ENCODE results near the gene ASS1. TPM values are rescaled to one million over a fixed set of nuclear protein-coding genes. Genes with fewer than 3 reads are reported as not detected.

The ASS1 gene
- total RNA-seq, 1 experiment from 2014 or later: 83.0 TPM

DNA sequence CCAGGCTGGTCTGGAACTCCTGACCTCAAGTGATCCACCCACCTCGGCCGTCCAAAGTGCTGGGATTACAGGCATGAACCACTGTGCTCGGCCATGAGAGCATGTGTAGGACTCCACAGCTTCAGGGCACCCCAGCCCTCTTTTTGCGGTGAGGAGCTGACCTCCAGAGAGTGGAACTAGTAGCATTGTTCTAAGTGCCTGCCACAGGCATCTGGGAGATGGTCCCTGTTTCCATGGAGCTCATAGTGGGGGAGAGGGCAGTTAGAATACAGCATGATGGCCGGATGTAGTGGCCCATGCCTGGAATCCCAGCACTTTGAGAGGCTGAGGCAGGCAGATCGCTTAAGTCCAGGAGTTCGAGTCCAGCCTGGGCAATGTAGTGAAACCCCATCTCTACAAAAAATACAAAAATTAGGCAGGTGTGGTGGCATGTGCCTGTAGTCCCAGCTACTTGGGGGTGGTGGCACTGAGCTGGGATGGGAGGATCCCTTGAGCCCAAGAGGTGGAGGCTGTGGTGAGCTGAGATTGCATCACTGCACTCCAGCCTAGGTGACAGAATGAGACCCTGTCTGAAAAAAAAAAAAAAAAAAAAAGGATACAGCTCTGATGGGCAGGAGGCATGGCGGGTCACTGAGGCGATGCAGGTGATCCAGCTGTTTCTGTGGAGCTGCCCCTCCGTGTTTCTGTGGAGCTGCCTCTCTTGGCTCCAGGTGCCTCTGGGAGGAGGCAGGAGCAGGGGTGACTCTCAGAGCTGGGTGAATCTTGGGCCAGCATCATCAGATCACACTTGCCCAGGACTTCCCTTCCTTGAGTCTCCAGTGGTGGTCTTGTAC lies 4.2 kb downstream of the ASS1 start:
- no peak overlapping the region for H2AFZ ChIP-seq (ENCODE audit: low read length)
- no peaks in the 10 kb centered on the region for H3F3A ChIP-seq (ENCODE audit: low read length, unreplicated experiment)
- H3K9me3 ChIP-seq (ENCODE audit: low read length): no peaks in the 10 kb centered on the region
- no peaks in the 10 kb centered on the region for H3K36me3 ChIP-seq (ENCODE audit: low read depth, low read length)
- H3K27me3 ChIP-seq (ENCODE audit: low read length): no peaks in the 10 kb centered on the region
- H3K27ac ChIP-seq (ENCODE audit: low read length): no peak overlapping the region
- no peaks in the 10 kb centered on the region for H3K9me2 ChIP-seq (replicated peaks; ENCODE audit: low read length)
- ChIA-PET CTCF (no interaction called here), POLR2A (ENCODE audit: unreplicated experiment) (no interaction called here)
- H3K9ac ChIP-seq (ENCODE audit: low read length): no peak overlapping the region
- H3K4me2 ChIP-seq (ENCODE audit: low read length): no peak overlapping the region
- no TSS peak for BruUV-seq (replicated peaks)
- intact Hi-C loops (cut with micrococcal nuclease): no loop called here
- H3K4me1 ChIP-seq (ENCODE audit: insufficient read depth, low read length): peaks cover 29% of the 10 kb centered on the region
- TF ChIP-seq EZH2phosphoT487 (IDR thresholded peaks at IDR 0.05; ENCODE audit: borderline replicate concordance, low read length) (no peak), EZH2 (IDR thresholded peaks at IDR 0.05; ENCODE audit: low read length, unreplicated experiment) (no peak)
- TF ChIP-seq, protein P1, sequence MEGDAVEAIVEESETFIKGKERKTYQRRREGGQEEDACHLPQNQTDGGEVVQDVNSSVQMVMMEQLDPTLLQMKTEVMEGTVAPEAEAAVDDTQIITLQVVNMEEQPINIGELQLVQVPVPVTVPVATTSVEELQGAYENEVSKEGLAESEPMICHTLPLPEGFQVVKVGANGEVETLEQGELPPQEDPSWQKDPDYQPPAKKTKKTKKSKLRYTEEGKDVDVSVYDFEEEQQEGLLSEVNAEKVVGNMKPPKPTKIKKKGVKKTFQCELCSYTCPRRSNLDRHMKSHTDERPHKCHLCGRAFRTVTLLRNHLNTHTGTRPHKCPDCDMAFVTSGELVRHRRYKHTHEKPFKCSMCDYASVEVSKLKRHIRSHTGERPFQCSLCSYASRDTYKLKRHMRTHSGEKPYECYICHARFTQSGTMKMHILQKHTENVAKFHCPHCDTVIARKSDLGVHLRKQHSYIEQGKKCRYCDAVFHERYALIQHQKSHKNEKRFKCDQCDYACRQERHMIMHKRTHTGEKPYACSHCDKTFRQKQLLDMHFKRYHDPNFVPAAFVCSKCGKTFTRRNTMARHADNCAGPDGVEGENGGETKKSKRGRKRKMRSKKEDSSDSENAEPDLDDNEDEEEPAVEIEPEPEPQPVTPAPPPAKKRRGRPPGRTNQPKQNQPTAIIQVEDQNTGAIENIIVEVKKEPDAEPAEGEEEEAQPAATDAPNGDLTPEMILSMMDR (conservative IDR thresholded peaks at IDR 0.05; ENCODE audit: low read depth, low read length): no peak
- no peaks in the 10 kb centered on the region for H3K79me2 ChIP-seq (ENCODE audit: low read length)
- DNase-seq (no peak), ATAC-seq (no peak)
- H3K4me3 ChIP-seq (ENCODE audit: low read length): no peak overlapping the region
- no peaks in the 10 kb centered on the region for H4K20me1 ChIP-seq (ENCODE audit: low read length)

DNA sequence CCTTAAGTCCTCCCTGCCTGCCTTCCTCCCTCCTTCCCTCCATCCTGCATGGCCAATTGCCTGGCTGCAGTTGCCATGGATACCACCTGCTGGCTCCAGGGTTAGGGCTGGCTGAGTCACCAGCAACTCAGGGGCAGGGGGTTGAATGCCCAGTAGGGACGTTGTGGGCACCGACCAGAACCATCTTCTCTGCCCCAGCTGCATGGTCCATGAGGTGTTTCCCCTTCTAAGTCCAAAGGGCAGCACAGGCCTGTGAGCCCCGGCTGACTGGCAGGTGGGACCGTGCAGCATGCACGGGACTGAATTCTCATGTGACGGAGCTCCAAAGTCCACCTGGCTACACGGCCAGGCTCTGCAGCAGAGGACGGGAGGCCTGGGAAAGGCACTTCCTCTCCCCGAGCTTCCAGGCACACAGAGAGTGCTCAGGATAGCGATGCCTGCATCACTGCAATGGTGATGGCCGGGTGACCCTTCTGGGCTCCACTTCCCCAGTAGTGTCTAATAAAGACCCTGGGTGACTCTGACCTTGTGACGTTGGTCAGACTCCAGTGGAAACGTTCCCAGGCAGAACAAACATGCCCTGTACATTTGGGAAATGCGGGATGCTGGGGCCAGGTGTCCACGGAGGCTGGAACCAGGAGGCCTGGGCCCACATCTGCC lies 5.7 kb downstream of the ASS1 start:
- H3K27ac ChIP-seq (ENCODE audit: low read length): no peak overlapping the region
- TF ChIP-seq EZH2phosphoT487 (IDR thresholded peaks at IDR 0.05; ENCODE audit: borderline replicate concordance, low read length) (no peak), EZH2 (IDR thresholded peaks at IDR 0.05; ENCODE audit: low read length, unreplicated experiment) (no peak)
- TF ChIP-seq, protein P1 (conservative IDR thresholded peaks at IDR 0.05; ENCODE audit: low read depth, low read length): no peak
- CTCF ChIA-PET: no interaction called here
- H3K9me3 ChIP-seq (ENCODE audit: low read length): no peaks in the 10 kb centered on the region
- no peaks in the 10 kb centered on the region for H3K27me3 ChIP-seq (ENCODE audit: low read length)
- no TSS peak for BruUV-seq (replicated peaks)
- intact Hi-C loops (cut with micrococcal nuclease): no loop called here
- no peak overlapping the region for H3K9ac ChIP-seq (ENCODE audit: low read length)
- peaks cover 27% of the 10 kb centered on the region for H3K4me1 ChIP-seq (ENCODE audit: insufficient read depth, low read length)
- ATAC-seq (no peak), DNase-seq (no peak)
- no peak overlapping the region for H3K4me3 ChIP-seq (ENCODE audit: low read length)
- POLR2A ChIA-PET (ENCODE audit: unreplicated experiment): no interaction called here
- no peaks in the 10 kb centered on the region for H3K9me2 ChIP-seq (replicated peaks; ENCODE audit: low read length)
- H3K79me2 ChIP-seq (ENCODE audit: low read length): no peaks in the 10 kb centered on the region
- H3K4me2 ChIP-seq (ENCODE audit: low read length): no peak overlapping the region
- H4K20me1 ChIP-seq (ENCODE audit: low read length): no peaks in the 10 kb centered on the region
- H3F3A ChIP-seq (ENCODE audit: low read length, unreplicated experiment): no peaks in the 10 kb centered on the region
- no peak overlapping the region for H2AFZ ChIP-seq (ENCODE audit: low read length)
- H3K36me3 ChIP-seq (ENCODE audit: low read depth, low read length): no peaks in the 10 kb centered on the region

DNA sequence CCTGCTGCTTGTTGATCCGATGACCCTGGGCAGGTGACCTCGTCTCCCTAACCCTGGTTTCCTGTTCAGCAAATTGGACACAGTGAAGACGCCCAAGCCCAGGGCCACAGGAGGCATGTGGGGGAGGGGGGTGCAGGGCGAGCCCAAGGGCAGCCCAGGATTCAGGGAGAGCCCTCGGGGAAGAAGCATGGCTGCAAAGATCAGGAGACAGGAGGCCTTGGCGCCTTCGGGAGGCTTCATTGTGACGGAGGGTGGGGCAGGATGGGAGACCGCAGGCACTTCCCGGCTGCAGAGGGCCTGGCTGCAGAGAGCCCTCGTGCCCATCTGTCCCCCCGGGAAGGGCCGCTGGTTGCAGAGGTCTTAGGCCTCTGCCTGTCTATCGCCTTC lies 6.2 kb downstream of the ASS1 start:
- intact Hi-C loops (cut with micrococcal nuclease): no loop called here
- H3K79me2 ChIP-seq (ENCODE audit: low read length): no peaks in the 10 kb centered on the region
- H3K27ac ChIP-seq (ENCODE audit: low read length): no peak overlapping the region
- ATAC-seq (no peak), DNase-seq (no peak)
- H3K9ac ChIP-seq (ENCODE audit: low read length): no peak overlapping the region
- H3K9me2 ChIP-seq (replicated peaks; ENCODE audit: low read length): no peaks in the 10 kb centered on the region
- peaks cover 22% of the 10 kb centered on the region for H3K4me1 ChIP-seq (ENCODE audit: insufficient read depth, low read length)
- no peak overlapping the region for H3K4me2 ChIP-seq (ENCODE audit: low read length)
- TF ChIP-seq EZH2phosphoT487 (IDR thresholded peaks at IDR 0.05; ENCODE audit: borderline replicate concordance, low read length) (no peak), EZH2 (IDR thresholded peaks at IDR 0.05; ENCODE audit: low read length, unreplicated experiment) (no peak)
- TF ChIP-seq, protein P1 (conservative IDR thresholded peaks at IDR 0.05; ENCODE audit: low read depth, low read length): no peak
- ChIA-PET CTCF (no interaction called here), POLR2A (ENCODE audit: unreplicated experiment) (no interaction called here)
- H3K27me3 ChIP-seq (ENCODE audit: low read length): no peaks in the 10 kb centered on the region
- no peak overlapping the region for H2AFZ ChIP-seq (ENCODE audit: low read length)
- BruUV-seq (replicated peaks): no TSS peak
- no peaks in the 10 kb centered on the region for H3F3A ChIP-seq (ENCODE audit: low read length, unreplicated experiment)
- H3K4me3 ChIP-seq (ENCODE audit: low read length): no peak overlapping the region
- no peaks in the 10 kb centered on the region for H4K20me1 ChIP-seq (ENCODE audit: low read length)
- no peaks in the 10 kb centered on the region for H3K9me3 ChIP-seq (ENCODE audit: low read length)
- no peaks in the 10 kb centered on the region for H3K36me3 ChIP-seq (ENCODE audit: low read depth, low read length)
